ENCODE results near the gene ZNF865. TPM values are rescaled to one million over a fixed set of nuclear protein-coding genes. Genes with fewer than 3 reads are reported as not detected.

ZNF865 gene
- total and polyA plus RNA-seq, 10 of the 15 experiments (the other 5 are each of a cell fraction or from before 2014, with no cell fraction given), result 0.02 to 18.3 (median 0.90) TPM

DNA sequence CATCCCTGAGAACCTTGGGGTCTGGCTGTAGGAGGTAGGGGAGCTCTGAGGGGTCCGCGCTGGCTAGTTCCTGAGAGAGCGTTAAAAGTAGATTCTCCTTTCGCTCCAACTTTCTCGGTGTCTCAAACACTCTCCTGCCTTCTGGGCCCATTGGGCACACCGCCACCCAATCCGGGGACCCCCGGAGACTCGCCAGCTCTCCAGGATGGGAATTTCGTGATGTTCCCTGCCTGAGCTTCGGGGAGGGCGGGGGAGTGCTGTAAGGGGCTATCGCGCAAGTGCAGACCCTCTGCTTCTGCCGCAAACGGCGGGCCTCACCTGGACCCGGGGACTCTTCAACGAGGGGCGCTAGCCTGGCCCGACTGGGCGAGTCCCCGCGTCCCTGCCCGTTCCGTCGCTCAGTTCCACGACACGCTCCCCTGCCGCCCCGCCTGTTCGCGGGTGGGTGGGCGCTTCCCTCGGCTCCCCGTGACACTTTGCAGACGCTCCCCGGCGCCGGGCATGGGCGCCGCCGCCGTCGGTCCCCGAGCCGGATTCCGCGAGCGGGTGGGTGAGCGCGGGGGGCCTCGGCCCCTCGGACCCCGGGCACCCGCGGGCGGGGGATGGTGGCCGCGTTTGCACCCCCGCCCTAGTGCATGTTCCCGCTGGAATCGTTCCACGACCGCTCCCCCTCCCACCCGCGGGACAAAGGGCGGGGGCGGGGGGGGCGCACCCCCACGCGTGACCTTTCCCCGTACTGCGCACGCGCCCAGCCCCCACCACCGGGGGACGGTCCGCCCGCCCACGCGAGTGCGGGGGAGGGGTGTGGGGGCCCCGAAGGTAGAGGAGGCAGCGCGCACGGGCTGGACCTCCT is 42.5 kb downstream of the ZNF865 start, which contains the start of gene CCDC106 (continued):
- TF ChIP-seq, protein P1, sequence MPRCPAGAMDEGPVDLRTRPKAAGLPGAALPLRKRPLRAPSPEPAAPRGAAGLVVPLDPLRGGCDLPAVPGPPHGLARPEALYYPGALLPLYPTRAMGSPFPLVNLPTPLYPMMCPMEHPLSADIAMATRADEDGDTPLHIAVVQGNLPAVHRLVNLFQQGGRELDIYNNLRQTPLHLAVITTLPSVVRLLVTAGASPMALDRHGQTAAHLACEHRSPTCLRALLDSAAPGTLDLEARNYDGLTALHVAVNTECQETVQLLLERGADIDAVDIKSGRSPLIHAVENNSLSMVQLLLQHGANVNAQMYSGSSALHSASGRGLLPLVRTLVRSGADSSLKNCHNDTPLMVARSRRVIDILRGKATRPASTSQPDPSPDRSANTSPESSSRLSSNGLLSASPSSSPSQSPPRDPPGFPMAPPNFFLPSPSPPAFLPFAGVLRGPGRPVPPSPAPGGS (IDR thresholded peaks at IDR 0.05; ENCODE audit: borderline replicate concordance, insufficient read depth, low read depth, low read length, poor library complexity, severe bottlenecking), result peak; percentile 20
- TF ChIP-seq CHD1 (IDR thresholded peaks at IDR 0.05; ENCODE audit: low read depth, low read length), result no peak
- TF ChIP-seq, protein P2, sequence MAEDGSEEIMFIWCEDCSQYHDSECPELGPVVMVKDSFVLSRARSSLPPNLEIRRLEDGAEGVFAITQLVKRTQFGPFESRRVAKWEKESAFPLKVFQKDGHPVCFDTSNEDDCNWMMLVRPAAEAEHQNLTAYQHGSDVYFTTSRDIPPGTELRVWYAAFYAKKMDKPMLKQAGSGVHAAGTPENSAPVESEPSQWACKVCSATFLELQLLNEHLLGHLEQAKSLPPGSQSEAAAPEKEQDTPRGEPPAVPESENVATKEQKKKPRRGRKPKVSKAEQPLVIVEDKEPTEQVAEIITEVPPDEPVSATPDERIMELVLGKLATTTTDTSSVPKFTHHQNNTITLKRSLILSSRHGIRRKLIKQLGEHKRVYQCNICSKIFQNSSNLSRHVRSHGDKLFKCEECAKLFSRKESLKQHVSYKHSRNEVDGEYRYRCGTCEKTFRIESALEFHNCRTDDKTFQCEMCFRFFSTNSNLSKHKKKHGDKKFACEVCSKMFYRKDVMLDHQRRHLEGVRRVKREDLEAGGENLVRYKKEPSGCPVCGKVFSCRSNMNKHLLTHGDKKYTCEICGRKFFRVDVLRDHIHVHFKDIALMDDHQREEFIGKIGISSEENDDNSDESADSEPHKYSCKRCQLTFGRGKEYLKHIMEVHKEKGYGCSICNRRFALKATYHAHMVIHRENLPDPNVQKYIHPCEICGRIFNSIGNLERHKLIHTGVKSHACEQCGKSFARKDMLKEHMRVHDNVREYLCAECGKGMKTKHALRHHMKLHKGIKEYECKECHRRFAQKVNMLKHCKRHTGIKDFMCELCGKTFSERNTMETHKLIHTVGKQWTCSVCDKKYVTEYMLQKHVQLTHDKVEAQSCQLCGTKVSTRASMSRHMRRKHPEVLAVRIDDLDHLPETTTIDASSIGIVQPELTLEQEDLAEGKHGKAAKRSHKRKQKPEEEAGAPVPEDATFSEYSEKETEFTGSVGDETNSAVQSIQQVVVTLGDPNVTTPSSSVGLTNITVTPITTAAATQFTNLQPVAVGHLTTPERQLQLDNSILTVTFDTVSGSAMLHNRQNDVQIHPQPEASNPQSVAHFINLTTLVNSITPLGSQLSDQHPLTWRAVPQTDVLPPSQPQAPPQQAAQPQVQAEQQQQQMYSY (CRISPR knock-in tag; IDR thresholded peaks at IDR 0.05), result no peak
- no peak for TF ChIP-seq SMC3 (IDR thresholded peaks at IDR 0.05; ENCODE audit: borderline replicate concordance, low read length)
- no peak for TF ChIP-seq JUND (IDR thresholded peaks at IDR 0.05; ENCODE audit: low read depth, low read length)
- TF ChIP-seq HCFC1 (IDR thresholded peaks at IDR 0.05; ENCODE audit: low read length), result no peak
- peak; percentile 74 to 93 for TF ChIP-seq BHLHE40 (IDR thresholded peaks at IDR 0.05; ENCODE audit: borderline replicate concordance in 1 of 2, low read depth in 2 of 2, low read length in 1 of 2)
- no peak for TF ChIP-seq PML (IDR thresholded peaks at IDR 0.05; ENCODE audit: low read length)
- TF ChIP-seq, protein P3, sequence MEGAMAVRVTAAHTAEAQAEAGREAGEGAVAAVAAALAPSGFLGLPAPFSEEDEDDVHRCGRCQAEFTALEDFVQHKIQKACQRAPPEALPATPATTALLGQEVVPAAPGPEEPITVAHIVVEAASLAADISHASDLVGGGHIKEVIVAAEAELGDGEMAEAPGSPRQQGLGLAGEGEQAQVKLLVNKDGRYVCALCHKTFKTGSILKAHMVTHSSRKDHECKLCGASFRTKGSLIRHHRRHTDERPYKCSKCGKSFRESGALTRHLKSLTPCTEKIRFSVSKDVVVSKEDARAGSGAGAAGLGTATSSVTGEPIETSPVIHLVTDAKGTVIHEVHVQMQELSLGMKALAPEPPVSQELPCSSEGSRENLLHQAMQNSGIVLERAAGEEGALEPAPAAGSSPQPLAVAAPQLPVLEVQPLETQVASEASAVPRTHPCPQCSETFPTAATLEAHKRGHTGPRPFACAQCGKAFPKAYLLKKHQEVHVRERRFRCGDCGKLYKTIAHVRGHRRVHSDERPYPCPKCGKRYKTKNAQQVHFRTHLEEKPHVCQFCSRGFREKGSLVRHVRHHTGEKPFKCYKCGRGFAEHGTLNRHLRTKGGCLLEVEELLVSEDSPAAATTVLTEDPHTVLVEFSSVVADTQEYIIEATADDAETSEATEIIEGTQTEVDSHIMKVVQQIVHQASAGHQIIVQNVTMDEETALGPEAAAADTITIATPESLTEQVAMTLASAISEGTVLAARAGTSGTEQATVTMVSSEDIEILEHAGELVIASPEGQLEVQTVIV (IDR thresholded peaks at IDR 0.05; ENCODE audit: borderline replicate concordance, partially characterized antibody), result peak; percentile 90
- TF ChIP-seq, protein P4, sequence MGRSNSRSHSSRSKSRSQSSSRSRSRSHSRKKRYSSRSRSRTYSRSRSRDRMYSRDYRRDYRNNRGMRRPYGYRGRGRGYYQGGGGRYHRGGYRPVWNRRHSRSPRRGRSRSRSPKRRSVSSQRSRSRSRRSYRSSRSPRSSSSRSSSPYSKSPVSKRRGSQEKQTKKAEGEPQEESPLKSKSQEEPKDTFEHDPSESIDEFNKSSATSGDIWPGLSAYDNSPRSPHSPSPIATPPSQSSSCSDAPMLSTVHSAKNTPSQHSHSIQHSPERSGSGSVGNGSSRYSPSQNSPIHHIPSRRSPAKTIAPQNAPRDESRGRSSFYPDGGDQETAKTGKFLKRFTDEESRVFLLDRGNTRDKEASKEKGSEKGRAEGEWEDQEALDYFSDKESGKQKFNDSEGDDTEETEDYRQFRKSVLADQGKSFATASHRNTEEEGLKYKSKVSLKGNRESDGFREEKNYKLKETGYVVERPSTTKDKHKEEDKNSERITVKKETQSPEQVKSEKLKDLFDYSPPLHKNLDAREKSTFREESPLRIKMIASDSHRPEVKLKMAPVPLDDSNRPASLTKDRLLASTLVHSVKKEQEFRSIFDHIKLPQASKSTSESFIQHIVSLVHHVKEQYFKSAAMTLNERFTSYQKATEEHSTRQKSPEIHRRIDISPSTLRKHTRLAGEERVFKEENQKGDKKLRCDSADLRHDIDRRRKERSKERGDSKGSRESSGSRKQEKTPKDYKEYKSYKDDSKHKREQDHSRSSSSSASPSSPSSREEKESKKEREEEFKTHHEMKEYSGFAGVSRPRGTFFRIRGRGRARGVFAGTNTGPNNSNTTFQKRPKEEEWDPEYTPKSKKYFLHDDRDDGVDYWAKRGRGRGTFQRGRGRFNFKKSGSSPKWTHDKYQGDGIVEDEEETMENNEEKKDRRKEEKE (IDR thresholded peaks at IDR 0.05), result no peak
- TF ChIP-seq, protein P5, sequence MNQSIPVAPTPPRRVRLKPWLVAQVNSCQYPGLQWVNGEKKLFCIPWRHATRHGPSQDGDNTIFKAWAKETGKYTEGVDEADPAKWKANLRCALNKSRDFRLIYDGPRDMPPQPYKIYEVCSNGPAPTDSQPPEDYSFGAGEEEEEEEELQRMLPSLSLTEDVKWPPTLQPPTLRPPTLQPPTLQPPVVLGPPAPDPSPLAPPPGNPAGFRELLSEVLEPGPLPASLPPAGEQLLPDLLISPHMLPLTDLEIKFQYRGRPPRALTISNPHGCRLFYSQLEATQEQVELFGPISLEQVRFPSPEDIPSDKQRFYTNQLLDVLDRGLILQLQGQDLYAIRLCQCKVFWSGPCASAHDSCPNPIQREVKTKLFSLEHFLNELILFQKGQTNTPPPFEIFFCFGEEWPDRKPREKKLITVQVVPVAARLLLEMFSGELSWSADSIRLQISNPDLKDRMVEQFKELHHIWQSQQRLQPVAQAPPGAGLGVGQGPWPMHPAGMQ (IDR thresholded peaks at IDR 0.05; ENCODE audit: borderline replicate concordance), result no peak
- TF ChIP-seq SUZ12 (IDR thresholded peaks at IDR 0.05; ENCODE audit: unreplicated experiment), result no peak
- no peak for TF ChIP-seq ZNF274 (IDR thresholded peaks at IDR 0.05; ENCODE audit: insufficient read depth, insufficient read length)
- TF ChIP-seq EGR1 (IDR thresholded peaks at IDR 0.05; ENCODE audit: borderline replicate concordance in 1 of 2, low read depth in 2 of 2, low read length in 2 of 2), result peak; percentile 63 to 99
- no peak for TF ChIP-seq RFX5 (IDR thresholded peaks at IDR 0.05; ENCODE audit: low read depth, low read length)
- TF ChIP-seq RB1 (IDR thresholded peaks at IDR 0.05; ENCODE audit: borderline replicate concordance), result peak; percentile 88; the same call in 1 of the 2 replicates
